ENCODE measurements around the gene MVK.

The MVK gene

GRCh38 chr12:109637996-109638395 lies 64.4 kb downstream of the MVK start:
- DNase-seq = no peak

- DNase-seq = no peak
Measured at GRCh38 chr12:109638735-109639134, 65.1 kb downstream of the MVK start.

GRCh38 chr12:109639151-109639872 lies 65.7 kb downstream of the MVK start:
- DNase-seq = no peak

GRCh38 chr12:109640961-109641360 lies 67.4 kb downstream of the MVK start:
- no peak for DNase-seq

- DNase-seq = no peak
Measured at GRCh38 chr12:109641422-109641821, 67.8 kb downstream of the MVK start.

GRCh38 chr12:109642506-109643132 lies 69.0 kb downstream of the MVK start:
- no peak for DNase-seq

GRCh38 chr12:109645194-109645593 lies 71.6 kb downstream of the MVK start:
- DNase-seq = no peak

GRCh38 chr12:109645708-109646107 lies 72.1 kb downstream of the MVK start:
- DNase-seq = no peak

All from NCI-H526 treated with DMSO at 0.1 percent for 48 hours (cell line).